ENCODE results near the gene CLCN2.

The CLCN2 gene

DNA sequence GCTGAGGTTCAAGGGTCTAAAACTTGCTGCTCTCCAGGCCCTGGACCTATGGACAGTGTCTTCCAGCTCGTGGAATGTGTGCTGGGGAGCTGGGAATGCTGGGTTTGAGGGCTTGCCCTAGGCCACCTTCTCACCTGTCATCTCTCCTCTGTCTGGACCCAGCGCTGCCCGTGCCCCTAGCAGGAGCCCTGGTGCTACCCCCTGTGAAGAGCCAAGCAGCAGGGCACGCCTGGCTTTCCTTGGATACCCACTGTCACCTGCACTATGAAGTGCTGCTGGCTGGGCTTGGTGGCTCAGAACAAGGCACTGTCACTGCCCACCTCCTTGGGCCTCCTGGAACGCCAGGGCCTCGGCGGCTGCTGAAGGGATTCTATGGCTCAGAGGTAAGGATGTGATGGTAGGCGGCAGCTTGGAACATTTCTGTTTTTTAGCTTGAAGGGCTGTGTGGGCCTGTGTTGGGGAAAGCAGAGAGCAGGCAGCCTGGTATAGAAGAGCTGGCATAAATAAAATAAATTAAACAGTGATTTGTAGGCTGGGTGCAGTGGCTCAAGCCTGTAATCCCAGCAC, 23.5 kb upstream of the CLCN2 start:
- no peak for DNase-seq (ENCODE audit: low read depth in 1 of 2, low spot score in 1 of 2)
- TF ChIP-seq SPI1 (IDR thresholded peaks at IDR 0.05; ENCODE audit: borderline replicate concordance, low read depth), result no peak
- TF ChIP-seq GABPA (IDR thresholded peaks at IDR 0.05; ENCODE audit: low read depth), result no peak
- no peak for TF ChIP-seq POLR2AphosphoS5 (IDR thresholded peaks at IDR 0.05; ENCODE audit: low read depth)
- peaks cover 19% of the 10 kb centered on the region for H3K27me3 ChIP-seq (ENCODE audit: insufficient read depth, poor library complexity, severe bottlenecking)
- no peak overlapping the region for H3K27ac ChIP-seq (replicated peaks)
- H3K4me3 ChIP-seq (replicated peaks; ENCODE audit: insufficient read depth, low read length), result no peak overlapping the region

- peaks cover 22% of the 10 kb centered on the region for H3K27me3 ChIP-seq (ENCODE audit: insufficient read depth, poor library complexity, severe bottlenecking)
- DNase-seq (ENCODE audit: low read depth in 1 of 2, low spot score in 1 of 2), result no peak
- H3K27ac ChIP-seq (replicated peaks), result no peak overlapping the region
- H3K4me3 ChIP-seq (replicated peaks; ENCODE audit: insufficient read depth, low read length), result no peak overlapping the region
- no peak for TF ChIP-seq SPI1 (IDR thresholded peaks at IDR 0.05; ENCODE audit: borderline replicate concordance, low read depth)
- TF ChIP-seq GABPA (IDR thresholded peaks at IDR 0.05; ENCODE audit: low read depth), result no peak
- TF ChIP-seq POLR2AphosphoS5 (IDR thresholded peaks at IDR 0.05; ENCODE audit: low read depth), result no peak
- TF ChIP-seq REST (IDR thresholded peaks at IDR 0.05; ENCODE audit: insufficient replicate concordance, low read depth), result no peak
- TF ChIP-seq, protein P1, sequence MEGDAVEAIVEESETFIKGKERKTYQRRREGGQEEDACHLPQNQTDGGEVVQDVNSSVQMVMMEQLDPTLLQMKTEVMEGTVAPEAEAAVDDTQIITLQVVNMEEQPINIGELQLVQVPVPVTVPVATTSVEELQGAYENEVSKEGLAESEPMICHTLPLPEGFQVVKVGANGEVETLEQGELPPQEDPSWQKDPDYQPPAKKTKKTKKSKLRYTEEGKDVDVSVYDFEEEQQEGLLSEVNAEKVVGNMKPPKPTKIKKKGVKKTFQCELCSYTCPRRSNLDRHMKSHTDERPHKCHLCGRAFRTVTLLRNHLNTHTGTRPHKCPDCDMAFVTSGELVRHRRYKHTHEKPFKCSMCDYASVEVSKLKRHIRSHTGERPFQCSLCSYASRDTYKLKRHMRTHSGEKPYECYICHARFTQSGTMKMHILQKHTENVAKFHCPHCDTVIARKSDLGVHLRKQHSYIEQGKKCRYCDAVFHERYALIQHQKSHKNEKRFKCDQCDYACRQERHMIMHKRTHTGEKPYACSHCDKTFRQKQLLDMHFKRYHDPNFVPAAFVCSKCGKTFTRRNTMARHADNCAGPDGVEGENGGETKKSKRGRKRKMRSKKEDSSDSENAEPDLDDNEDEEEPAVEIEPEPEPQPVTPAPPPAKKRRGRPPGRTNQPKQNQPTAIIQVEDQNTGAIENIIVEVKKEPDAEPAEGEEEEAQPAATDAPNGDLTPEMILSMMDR (IDR thresholded peaks at IDR 0.05; ENCODE audit: insufficient read depth, low read length), result no peak
These were observed 22.9 kb upstream of the CLCN2 start for GRCh38 chr3:184384342-184384741.

- peaks cover 28% of the 10 kb centered on the region for H3K27me3 ChIP-seq (ENCODE audit: insufficient read depth, poor library complexity, severe bottlenecking)
- TF ChIP-seq REST (IDR thresholded peaks at IDR 0.05; ENCODE audit: insufficient replicate concordance, low read depth) (no peak), SPI1 (IDR thresholded peaks at IDR 0.05; ENCODE audit: borderline replicate concordance, low read depth) (no peak), GABPA (IDR thresholded peaks at IDR 0.05; ENCODE audit: low read depth) (no peak), POLR2AphosphoS5 (IDR thresholded peaks at IDR 0.05; ENCODE audit: low read depth) (no peak)
- TF ChIP-seq, protein P1 (IDR thresholded peaks at IDR 0.05; ENCODE audit: insufficient read depth, low read length), result no peak
- no peak for DNase-seq (ENCODE audit: low read depth in 1 of 2, low spot score in 1 of 2)
These were observed 21.8 kb upstream of the CLCN2 start for GRCh38 chr3:184383033-184383740.

DNA sequence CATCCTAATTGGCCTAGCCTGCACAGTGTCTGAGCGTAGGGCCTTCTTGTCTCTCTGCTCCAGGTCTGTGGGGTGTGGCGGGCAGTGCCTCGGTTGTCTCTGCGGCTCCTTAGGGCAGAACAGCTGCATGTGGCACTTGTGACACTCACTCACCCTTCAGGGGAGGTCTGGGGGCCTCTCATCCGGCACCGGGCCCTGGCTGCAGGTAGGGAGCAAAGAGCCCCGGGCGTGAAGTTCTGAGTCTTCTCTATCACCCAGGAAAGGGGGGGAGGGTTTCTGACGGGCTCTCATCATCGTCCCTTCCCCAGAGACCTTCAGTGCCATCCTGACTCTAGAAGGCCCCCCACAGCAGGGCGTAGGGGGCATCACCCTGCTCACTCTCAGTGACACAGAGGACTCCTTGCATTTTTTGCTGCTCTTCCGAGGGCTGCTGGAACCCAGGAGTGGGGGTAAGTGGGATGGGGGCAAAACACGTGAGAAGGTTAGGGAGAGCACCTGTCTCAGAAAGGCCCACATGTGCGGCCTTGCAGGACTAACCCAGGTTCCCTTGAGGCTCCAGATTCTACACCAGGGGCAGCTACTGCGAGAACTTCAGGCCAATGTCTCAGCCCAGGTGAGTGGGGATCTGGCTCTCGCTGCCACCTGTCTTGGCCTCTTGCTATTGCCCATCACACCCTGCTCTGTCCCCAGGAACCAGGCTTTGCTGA, 21.1 kb upstream of the CLCN2 start:
- TF ChIP-seq, protein P1 (IDR thresholded peaks at IDR 0.05; ENCODE audit: insufficient read depth, low read length), result no peak
- TF ChIP-seq GABPA (IDR thresholded peaks at IDR 0.05; ENCODE audit: low read depth) (no peak), SPI1 (IDR thresholded peaks at IDR 0.05; ENCODE audit: borderline replicate concordance, low read depth) (no peak), POLR2AphosphoS5 (IDR thresholded peaks at IDR 0.05; ENCODE audit: low read depth) (no peak), REST (IDR thresholded peaks at IDR 0.05; ENCODE audit: insufficient replicate concordance, low read depth) (no peak)
- no peak overlapping the region for H3K4me3 ChIP-seq (replicated peaks; ENCODE audit: insufficient read depth, low read length)
- peaks cover 31% of the 10 kb centered on the region for H3K27me3 ChIP-seq (ENCODE audit: insufficient read depth, poor library complexity, severe bottlenecking)
- DNase-seq (ENCODE audit: low read depth in 1 of 2, low spot score in 1 of 2), result no peak
- H3K27ac ChIP-seq (replicated peaks), result no peak overlapping the region

More at GRCh38 chr3:184383033-184383740, 21.8 kb upstream of the CLCN2 start:
- Histone ChIP-seq H3K27ac (replicated peaks) (no peak overlapping the region), H3K4me3 (replicated peaks; ENCODE audit: insufficient read depth, low read length) (no peak overlapping the region)
